KMS-11 (cell line): ENCODE measurements around the gene NCOA1.

Source experiments
- H2AFZ ChIP-seq: fragments of 200-600 bp; sonication (generic); 2 replicates; pipeline ENCODE4 v1.6.1; 2016; ENCODE audit warnings: antibody characterized with exemption, mixed run types, low read depth
- H3K27ac ChIP-seq: fragments of 200-600 bp; sonication (generic); 2 replicates; pipeline ENCODE4 v1.6.1; 2016; ENCODE audit warnings: mild to moderate bottlenecking, mixed run types
- H3K27me3 ChIP-seq: fragments of 200-600 bp; sonication (generic); 2 replicates; pipeline ENCODE4 v1.6.1; 2017; ENCODE audit warnings: mild to moderate bottlenecking, low read depth, mixed run types, moderate library complexity; ENCODE audit not compliant: insufficient read depth
- H3K36me3 ChIP-seq: fragments of 200-600 bp; sonication (generic); 2 replicates; pipeline ENCODE4 v1.6.1; 2017; ENCODE audit warnings: mild to moderate bottlenecking, mixed run types; ENCODE audit not compliant: insufficient read depth
- H3K4me1 ChIP-seq: fragments of 200-600 bp; sonication (generic); 2 replicates; pipeline ENCODE4 v1.6.1; 2016; ENCODE audit warnings: mild to moderate bottlenecking, low read depth, mixed run types; ENCODE audit not compliant: poor library complexity, severe bottlenecking
- H3K4me2 ChIP-seq: fragments of 200-600 bp; sonication (generic); 2 replicates; pipeline ENCODE4 v1.7.0; 2016; ENCODE audit warnings: mild to moderate bottlenecking, mixed run types
- H3K4me3 ChIP-seq: fragments of 200-600 bp; sonication (generic); IDR thresholded peaks from 2 replicates; pipeline ENCODE4 v1.6.1; 2017; ENCODE audit warnings: low read depth, low read length, mixed read lengths; ENCODE audit not compliant: insufficient read depth
- H3K79me2 ChIP-seq: fragments of 200-600 bp; sonication (generic); 2 replicates; pipeline ENCODE4 v1.6.1; 2016; ENCODE audit warnings: low read depth, mixed run types; ENCODE audit not compliant: insufficient read depth
- H3K9ac ChIP-seq: fragments of 200-600 bp; sonication (generic); 2 replicates; pipeline ENCODE4 v1.6.1; 2016; ENCODE audit warnings: mild to moderate bottlenecking, mixed run types
- H4K20me1 ChIP-seq: fragments of 200-600 bp; sonication (generic); 2 replicates; pipeline ENCODE4 v1.6.1; 2016; ENCODE audit warnings: mild to moderate bottlenecking, mixed run types; ENCODE audit not compliant: insufficient read depth
- TF ChIP-seq, protein P1 (sequence below): fragments of 200-600 bp; sonication (generic); conservative IDR thresholded peaks from 2 replicates; pipeline ENCODE4 v1.6.1; 2017; ENCODE audit warnings: low read depth, mild to moderate bottlenecking, antibody characterized with exemption, low read length, moderate library complexity, mixed read lengths

Gene NCOA1

DNA sequence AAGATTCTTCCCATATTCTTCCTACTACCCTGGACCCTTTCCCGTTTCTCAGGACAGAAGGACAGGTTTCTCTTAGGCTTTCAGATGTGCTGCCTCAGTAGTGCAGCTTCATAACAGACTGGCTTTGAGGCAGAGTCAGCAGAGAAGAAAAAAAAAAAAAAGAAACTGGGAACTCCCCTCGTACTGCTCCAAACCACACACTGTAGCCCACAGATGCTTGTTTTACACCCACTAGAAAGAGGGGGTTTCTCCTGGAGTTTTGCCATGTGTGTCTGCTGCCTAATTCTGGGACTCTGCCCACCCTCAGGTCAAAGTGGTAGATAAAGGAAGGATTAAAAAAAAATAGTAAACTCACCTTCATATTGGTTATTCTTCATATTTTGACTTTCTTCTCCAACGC lies 95.9 kb downstream of the NCOA1 start:
- H3K9ac ChIP-seq, result no peak overlapping the region
- no peaks in the 10 kb centered on the region for H3K36me3 ChIP-seq
- TF ChIP-seq, protein P1, sequence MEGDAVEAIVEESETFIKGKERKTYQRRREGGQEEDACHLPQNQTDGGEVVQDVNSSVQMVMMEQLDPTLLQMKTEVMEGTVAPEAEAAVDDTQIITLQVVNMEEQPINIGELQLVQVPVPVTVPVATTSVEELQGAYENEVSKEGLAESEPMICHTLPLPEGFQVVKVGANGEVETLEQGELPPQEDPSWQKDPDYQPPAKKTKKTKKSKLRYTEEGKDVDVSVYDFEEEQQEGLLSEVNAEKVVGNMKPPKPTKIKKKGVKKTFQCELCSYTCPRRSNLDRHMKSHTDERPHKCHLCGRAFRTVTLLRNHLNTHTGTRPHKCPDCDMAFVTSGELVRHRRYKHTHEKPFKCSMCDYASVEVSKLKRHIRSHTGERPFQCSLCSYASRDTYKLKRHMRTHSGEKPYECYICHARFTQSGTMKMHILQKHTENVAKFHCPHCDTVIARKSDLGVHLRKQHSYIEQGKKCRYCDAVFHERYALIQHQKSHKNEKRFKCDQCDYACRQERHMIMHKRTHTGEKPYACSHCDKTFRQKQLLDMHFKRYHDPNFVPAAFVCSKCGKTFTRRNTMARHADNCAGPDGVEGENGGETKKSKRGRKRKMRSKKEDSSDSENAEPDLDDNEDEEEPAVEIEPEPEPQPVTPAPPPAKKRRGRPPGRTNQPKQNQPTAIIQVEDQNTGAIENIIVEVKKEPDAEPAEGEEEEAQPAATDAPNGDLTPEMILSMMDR, result no peak
- H3K79me2 ChIP-seq, result no peaks in the 10 kb centered on the region
- peak overlapping the region; percentile 14; the same call in 1 of the 2 replicates for H3K4me2 ChIP-seq
- H3K27ac ChIP-seq, result peak overlapping the region; percentile 30; the same call in 1 of the 2 replicates
- peaks cover 35% of the 10 kb centered on the region for H3K4me1 ChIP-seq
- no peaks in the 10 kb centered on the region for H3K27me3 ChIP-seq
- no peak overlapping the region for H3K4me3 ChIP-seq
- H2AFZ ChIP-seq, result no peak overlapping the region
- no peaks in the 10 kb centered on the region for H4K20me1 ChIP-seq

DNA sequence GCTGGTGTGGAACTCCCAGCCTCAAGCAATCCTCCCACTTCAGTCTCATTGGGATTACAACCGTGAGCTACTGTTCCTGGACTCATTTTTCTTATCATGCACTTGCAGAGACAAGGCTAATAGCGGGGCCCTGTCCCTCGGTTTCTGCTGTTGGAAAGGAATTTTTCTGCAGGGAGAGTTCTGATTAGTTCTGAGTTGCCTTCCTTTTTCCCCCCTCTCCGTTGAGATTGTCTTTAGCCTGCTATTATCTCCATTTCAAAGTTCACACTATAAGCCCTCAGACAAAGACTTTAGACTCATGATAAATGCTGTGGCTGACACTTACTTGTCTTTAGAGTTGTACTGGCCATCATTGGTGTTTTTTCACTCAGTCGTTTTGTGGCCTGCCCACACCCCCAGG lies 97.2 kb downstream of the NCOA1 start:
- Histone ChIP-seq H3K27me3 (no peaks in the 10 kb centered on the region), H3K36me3 (no peaks in the 10 kb centered on the region), H3K79me2 (no peaks in the 10 kb centered on the region), H3K4me3 (no peak overlapping the region), H2AFZ (no peak overlapping the region), H3K27ac (no peak overlapping the region), H4K20me1 (no peaks in the 10 kb centered on the region), H3K4me2 (no peak overlapping the region), H3K4me1 (peaks cover 35% of the 10 kb centered on the region), H3K9ac (no peak overlapping the region)
- TF ChIP-seq, protein P1, result no peak

DNA sequence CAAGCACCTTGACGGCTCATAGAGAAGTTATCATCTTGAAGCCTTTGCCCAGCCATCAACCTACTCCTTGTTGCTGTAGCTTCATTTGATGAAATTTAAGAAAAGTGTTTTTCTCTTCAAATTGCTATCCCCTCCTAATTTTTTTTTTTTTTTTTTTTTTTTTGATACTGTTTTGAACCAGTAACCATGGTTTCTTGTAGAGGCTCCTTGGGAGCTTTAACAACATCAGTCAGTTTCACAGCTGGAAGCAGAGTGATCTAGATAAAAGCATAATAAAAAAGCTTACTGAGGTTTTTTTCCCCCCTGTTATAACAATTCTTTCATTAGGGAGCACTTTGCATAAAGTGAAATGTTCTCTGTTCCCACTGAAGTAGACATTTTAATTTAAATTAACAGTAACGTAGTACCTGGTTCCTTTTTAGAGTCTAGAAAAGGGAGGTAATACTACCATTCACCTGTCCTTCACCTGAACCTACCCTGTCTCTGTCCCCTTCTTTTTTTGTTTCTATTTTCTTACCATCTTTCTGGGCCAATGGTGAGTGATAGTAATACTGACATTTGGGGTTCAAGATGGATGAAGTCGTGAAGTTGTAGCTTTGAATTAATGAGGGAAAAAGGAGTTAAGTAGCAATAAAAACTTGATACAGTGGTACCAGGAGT lies 101.5 kb downstream of the NCOA1 start:
- H3K27ac ChIP-seq, result no peak overlapping the region
- no peaks in the 10 kb centered on the region for H3K27me3 ChIP-seq
- H3K4me3 ChIP-seq, result no peak overlapping the region
- H3K79me2 ChIP-seq, result no peaks in the 10 kb centered on the region
- TF ChIP-seq, protein P1, result no peak
- no peak overlapping the region for H2AFZ ChIP-seq
- H4K20me1 ChIP-seq, result no peaks in the 10 kb centered on the region
- peaks cover 1% of the 10 kb centered on the region for H3K4me1 ChIP-seq
- H3K4me2 ChIP-seq, result no peak overlapping the region
- H3K36me3 ChIP-seq, result no peaks in the 10 kb centered on the region
- H3K9ac ChIP-seq, result no peak overlapping the region

- TF ChIP-seq, protein P1, result no peak
- no peak overlapping the region for H3K4me2 ChIP-seq
- no peaks in the 10 kb centered on the region for H3K36me3 ChIP-seq
- no peaks in the 10 kb centered on the region for H3K79me2 ChIP-seq
- H3K27ac ChIP-seq, result no peak overlapping the region
- no peak overlapping the region for H3K4me3 ChIP-seq
- H4K20me1 ChIP-seq, result no peaks in the 10 kb centered on the region
- H3K9ac ChIP-seq, result no peak overlapping the region
- H2AFZ ChIP-seq, result no peak overlapping the region
- H3K4me1 ChIP-seq, result no peaks in the 10 kb centered on the region
- no peaks in the 10 kb centered on the region for H3K27me3 ChIP-seq
Measured at GRCh38 chr2:24594283-24594682, 103.2 kb downstream of the NCOA1 start.
